Measurements from ENCODE around the gene SRI. TPM values are rescaled to one million over a fixed set of nuclear protein-coding genes. Genes with fewer than 3 reads are reported as not detected.

The SRI gene
- total RNA-seq, 2 donors from 2014 or later, result 89.9 to 94.7 TPM

- H3K36me3 ChIP-seq (ENCODE audit: control insufficient read depth, insufficient read depth, low read length), result no peaks in the 10 kb centered on the region
- DNase-seq, result no peak
- no peaks in the 10 kb centered on the region for H3K4me1 ChIP-seq (ENCODE audit: control insufficient read depth, insufficient read depth, low read length)
- TF ChIP-seq CTCF (conservative IDR thresholded peaks at IDR 0.05), result no peak
- Mint-ChIP-seq H3K27ac (no peak overlapping the region), H3K4me1 (no peaks in the 10 kb centered on the region), H3K4me3 (no peak overlapping the region), H3K36me3 (ENCODE audit: low read depth) (no peaks in the 10 kb centered on the region), H3K27me3 (ENCODE audit: insufficient read depth) (no peaks in the 10 kb centered on the region), H3K9me3 (peaks cover 24% of the 10 kb centered on the region)
- H3K9ac ChIP-seq (ENCODE audit: extremely low read depth, low read length, poor library complexity, severe bottlenecking), result no peak overlapping the region
- H3K27me3 ChIP-seq (ENCODE audit: control insufficient read depth, insufficient read depth, low read length, poor library complexity, severe bottlenecking), result no peaks in the 10 kb centered on the region
- no peak overlapping the region for H3K27ac ChIP-seq (ENCODE audit: low read depth, low read length)
- peaks cover 20% of the 10 kb centered on the region for H3K9me3 ChIP-seq (ENCODE audit: control insufficient read depth, low read length)
- 85 to 100% methylated on average over 2 of the region's 2 CpGs for WGBS, 2 experiments (ENCODE audit: insufficient coverage in 1 of 2, insufficient read length in 1 of 2)
- H3K4me3 ChIP-seq (ENCODE audit: low read length), result no peak overlapping the region
Observed at GRCh38 chr7:88254721-88255424, 35.0 kb upstream of the SRI start.

GRCh38 chr7:88253640-88254039 lies 33.8 kb upstream of the SRI start:
- no peak overlapping the region for H3K4me3 ChIP-seq (ENCODE audit: low read length)
- no peak for DNase-seq
- no peak for TF ChIP-seq CTCF (conservative IDR thresholded peaks at IDR 0.05)
- no peaks in the 10 kb centered on the region for H3K36me3 ChIP-seq (ENCODE audit: control insufficient read depth, insufficient read depth, low read length)
- H3K9me3 Mint-ChIP-seq, result peaks cover 24% of the 10 kb centered on the region
- H3K27me3 Mint-ChIP-seq (ENCODE audit: insufficient read depth), result no peaks in the 10 kb centered on the region
- H3K27ac ChIP-seq (ENCODE audit: low read depth, low read length), result no peak overlapping the region
- H3K36me3 Mint-ChIP-seq (ENCODE audit: low read depth), result no peaks in the 10 kb centered on the region
- H3K4me3 Mint-ChIP-seq, result no peak overlapping the region
- H3K9ac ChIP-seq (ENCODE audit: extremely low read depth, low read length, poor library complexity, severe bottlenecking), result no peak overlapping the region
- no peaks in the 10 kb centered on the region for H3K4me1 Mint-ChIP-seq
- peaks cover 20% of the 10 kb centered on the region for H3K9me3 ChIP-seq (ENCODE audit: control insufficient read depth, low read length)
- no peak overlapping the region for H3K27ac Mint-ChIP-seq
- H3K27me3 ChIP-seq (ENCODE audit: control insufficient read depth, insufficient read depth, low read length, poor library complexity, severe bottlenecking), result no peaks in the 10 kb centered on the region
- H3K4me1 ChIP-seq (ENCODE audit: control insufficient read depth, insufficient read depth, low read length), result no peaks in the 10 kb centered on the region

- Mint-ChIP-seq H3K4me1 (peaks cover 4% of the 10 kb centered on the region), H3K27me3 (ENCODE audit: insufficient read depth) (no peaks in the 10 kb centered on the region), H3K27ac (no peak overlapping the region), H3K36me3 (ENCODE audit: low read depth) (no peaks in the 10 kb centered on the region), H3K4me3 (no peak overlapping the region), H3K9me3 (no peaks in the 10 kb centered on the region)
- Histone ChIP-seq H3K27me3 (ENCODE audit: control insufficient read depth, insufficient read depth, low read length, poor library complexity, severe bottlenecking) (no peaks in the 10 kb centered on the region), H3K9me3 (ENCODE audit: control insufficient read depth, low read length) (no peaks in the 10 kb centered on the region), H3K4me3 (ENCODE audit: low read length) (no peak overlapping the region), H3K36me3 (ENCODE audit: control insufficient read depth, insufficient read depth, low read length) (no peaks in the 10 kb centered on the region), H3K4me1 (ENCODE audit: control insufficient read depth, insufficient read depth, low read length) (no peaks in the 10 kb centered on the region), H3K27ac (ENCODE audit: low read depth, low read length) (no peak overlapping the region), H3K9ac (ENCODE audit: extremely low read depth, low read length, poor library complexity, severe bottlenecking) (no peak overlapping the region)
- DNase-seq, result no peak
- WGBS, 2 experiments (ENCODE audit: insufficient coverage in 1 of 2, insufficient read length in 1 of 2), result no CpG with 5 or more reads among the region's 1 CpG
- TF ChIP-seq CTCF (conservative IDR thresholded peaks at IDR 0.05), result no peak
Observed at GRCh38 chr7:88244258-88244657, 24.4 kb upstream of the SRI start.
